LHCN-M2 (cell line): ENCODE data around the gene ZNF205. TPM values are rescaled to one million over a fixed set of nuclear protein-coding genes. Genes with fewer than 3 reads are reported as not detected.
"Not testable (repeated sequence)": the region's sequence is repeated elsewhere in the genome, so short reads cannot be mapped to it uniquely, and the experiment has no call there.

ENCODE experiments used
- DNase-seq: peaks from one replicate; pipeline ENCODE4 v3.0.0-alpha.2; 2012; ENCODE audit warnings: low read depth
- total RNA-seq: library from RNA; depleted of rRNA; stranded (reverse); fragments of >200 nt; gene quantifications from 2 replicates; pipeline ENCODE4 v1.2.3, GENCODE V29; 2014

ZNF205 gene
- total RNA-seq, 1 experiment from 2014 or later = 17.0 TPM

DNA sequence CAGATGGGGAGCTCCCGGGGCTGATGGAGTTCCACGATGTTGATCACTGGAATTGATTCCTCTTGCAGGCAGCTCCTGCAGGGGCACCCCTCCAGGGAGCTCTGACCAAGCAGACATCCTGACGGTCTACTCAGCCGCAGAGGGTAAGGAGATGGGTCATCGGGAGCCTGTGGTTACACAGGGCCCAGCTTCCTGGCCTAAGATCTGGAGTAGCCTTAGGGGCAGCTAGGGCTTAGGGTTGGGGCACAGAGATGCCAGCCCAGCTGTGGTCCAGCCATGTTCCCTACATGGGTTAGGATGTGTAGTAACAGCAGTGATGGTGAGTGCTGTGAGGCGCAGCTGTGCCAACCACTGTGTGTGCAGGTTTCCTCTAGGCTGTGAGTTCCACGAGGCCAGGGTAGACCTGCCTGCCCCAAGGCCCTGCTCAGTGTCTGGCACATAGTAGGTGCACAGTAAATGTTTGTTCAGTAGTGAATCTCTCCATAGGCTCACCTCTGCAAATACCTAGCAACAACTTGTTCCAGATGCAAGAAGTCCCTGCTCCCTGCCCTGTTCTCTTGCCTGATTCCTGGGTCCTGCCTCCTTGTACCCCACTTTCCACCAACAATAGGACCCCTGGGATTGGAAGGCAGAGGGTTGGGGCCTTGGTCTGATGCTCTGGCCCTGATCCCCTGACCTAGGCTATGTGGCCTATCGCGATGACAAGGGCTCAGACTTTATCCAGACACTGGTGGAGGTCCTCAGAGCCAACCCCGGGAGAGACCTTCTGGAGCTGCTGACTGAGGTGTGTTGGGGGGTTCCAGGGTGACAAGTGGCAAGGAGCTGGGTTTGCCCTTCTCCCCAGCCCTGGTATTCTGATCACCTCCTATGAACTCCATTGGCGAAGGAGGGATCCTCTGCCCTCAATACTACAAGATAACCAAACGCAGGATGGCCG is 36.1 kb downstream of the ZNF205 start:
- no peak for DNase-seq

DNA sequence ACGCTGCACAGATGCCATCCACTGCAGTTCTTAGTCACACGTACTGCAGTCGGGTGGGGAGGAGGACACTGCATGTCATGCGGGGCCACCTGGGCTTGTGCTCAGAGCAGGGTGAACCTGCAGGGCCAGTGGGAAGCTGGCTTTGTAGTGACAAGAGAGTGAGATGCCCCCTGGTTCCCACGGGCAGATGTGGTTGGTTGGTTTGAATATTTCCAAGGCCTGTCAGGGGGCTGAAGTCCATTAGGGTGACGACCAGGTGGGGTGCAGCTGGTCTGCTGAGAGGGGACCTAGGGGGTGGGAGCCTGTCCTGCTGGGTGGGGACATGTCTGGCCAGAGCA is 36.8 kb downstream of the ZNF205 start:
- no peak for DNase-seq

DNA sequence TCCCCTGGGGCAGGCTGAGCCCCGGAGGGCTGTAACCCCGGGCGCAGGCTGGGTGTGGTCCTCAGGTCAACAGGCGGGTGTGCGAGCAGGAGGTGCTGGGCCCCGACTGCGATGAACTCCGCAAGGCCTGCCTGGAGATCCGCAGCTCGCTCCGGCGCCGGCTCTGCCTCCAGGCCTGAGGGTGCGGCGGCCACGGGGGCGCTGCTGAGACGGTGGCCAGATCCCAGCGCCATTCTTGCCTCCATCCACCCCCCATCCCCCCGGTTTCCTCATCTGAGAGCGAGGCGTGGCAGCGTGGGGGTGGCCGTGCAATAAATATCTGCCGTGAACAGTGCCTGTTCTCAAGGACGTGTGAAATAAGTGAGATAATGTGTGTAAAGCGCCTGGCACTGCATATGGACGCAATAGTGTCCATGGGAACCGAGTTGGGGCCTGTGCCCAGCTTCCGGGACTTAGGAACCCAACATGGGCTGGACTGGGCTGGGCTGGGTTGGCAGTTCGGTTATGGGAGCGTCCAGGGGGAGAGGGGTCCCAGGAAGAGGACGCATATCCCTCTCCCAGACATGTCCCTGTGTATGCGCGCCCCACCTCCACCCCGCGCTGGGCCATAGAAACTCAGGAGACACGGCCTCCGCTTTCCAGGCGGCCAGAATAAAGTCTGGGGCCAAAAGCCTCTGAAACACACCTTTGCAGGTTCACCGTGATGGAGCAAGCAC is 37.4 kb downstream of the ZNF205 start:
- DNase-seq = peak; percentile 55

DNA sequence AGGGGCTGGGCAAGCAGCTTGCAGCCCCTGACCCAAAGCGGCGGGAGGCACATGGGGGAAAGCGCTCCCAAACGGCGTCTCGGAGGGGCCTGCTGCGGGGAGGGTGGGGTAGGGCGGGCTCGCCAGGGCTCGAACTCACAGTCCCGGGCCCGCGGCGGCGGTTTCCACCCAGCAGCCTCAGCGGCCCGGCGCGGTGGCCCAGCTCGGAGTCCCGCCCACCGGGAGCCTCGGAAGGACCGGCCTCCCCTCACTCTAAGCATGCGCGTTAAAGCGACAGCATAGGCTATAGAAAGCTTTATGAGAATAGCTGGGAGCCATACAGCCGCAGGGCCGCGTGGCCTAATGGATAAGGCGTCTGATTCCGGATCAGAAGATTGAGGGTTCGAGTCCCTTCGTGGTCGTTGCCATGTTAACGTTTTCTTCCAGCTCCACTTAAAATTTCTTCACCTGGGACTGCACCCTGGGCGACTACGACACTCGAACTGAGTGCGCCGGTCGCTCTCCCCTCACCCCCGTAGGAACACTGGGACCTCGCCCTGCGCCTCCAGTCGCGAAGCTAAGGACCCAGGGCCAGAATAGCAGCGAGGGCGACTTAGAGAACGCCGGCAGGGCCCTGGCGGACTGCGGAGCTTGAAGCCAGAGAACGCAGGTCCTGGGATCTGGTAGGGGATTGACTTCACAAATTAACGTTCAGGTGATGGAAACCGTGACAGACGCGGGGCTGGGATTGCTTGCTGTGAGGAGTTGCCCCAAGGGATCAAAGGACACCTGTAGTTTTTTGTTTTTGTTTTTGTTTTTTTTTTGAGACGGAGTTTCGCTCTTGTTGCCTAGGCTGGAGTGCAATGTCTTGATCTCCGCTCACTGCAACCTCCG is 38.2 kb downstream of the ZNF205 start:
- DNase-seq = peak; percentile 95

DNA sequence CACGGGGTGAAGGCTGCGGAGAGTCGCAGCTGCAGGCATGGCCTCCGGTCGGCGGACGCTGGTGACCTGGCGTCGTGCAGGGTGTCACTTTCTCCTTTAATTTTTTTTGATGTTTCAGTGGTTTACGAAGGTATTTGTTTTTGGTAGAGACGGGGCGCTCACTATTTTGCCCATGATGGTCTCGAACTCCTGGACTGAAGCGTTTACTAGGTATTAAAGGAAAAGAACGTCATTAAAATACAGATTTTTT is 39.6 kb downstream of the ZNF205 start:
- DNase-seq = no peak

DNA sequence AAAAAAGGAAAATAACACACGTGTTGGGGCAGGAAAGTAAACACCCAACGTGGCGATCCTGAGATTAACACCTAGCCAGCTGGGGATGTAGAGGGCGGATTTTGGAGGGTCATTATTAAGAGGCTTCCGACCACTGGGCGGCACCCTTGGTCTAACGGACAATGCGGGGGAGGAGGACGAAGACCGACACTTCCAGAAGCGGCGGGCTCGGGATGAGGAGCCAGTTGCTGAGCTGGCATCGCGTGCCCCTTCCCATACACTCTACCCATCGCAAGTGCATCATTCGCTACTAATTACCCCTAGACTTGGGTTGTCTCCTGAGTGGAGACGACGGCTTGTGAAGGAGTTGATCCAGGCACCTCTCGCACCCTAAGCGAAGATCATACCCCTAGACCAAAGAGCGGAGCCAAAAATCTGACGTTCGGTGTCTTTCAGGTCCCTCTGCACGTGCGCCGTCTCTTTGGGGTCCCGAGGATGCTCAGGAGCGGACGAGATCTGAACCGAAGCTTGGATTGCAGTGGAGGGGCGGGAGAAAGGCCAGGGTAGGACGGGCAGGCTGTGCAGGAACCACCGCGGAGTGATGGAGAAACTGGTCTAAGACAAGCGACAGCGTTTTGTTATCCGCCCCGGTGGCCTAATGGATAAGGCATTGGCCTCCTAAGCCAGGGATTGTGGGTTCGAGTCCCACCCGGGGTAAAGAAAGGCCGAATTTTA is 40.0 kb downstream of the ZNF205 start:
- peak; percentile 90 for DNase-seq

DNA sequence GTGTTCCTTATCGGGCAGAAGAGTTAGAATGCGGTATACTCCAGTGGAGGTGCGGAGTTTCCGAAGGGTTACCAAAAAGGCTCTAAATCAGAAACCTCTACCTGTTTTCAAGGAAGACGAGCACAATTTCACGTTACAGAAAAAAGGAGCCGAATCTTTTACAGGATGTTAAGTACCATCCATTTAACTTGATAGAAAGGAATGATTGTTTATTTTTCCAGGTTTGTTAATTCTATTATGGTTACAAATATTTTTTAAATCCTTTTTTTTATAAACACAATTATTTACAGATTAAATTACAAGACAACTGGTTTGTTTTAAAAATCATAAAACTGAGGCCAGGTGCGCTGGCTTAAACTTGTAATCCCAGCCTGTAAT is 40.6 kb downstream of the ZNF205 start:
- no peak for DNase-seq

DNA sequence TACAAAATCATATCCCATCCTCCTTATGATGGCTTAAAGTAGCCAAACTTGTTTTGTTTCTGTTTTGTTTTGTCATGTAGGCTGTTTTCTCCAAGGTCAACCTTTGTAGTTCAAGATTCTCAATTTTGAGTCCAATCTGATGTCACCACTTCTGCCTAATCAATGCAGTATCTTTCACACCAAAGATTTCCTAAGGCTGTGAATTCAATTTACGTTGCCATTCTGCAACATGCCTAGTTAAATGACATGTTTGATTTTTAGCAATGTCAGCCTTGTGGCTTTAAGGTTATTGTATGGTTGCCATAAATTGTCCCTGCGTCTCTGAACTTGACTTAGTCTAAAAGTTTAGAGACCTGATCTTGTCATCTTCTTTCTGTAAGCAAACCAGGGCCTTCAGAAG is 42.8 kb downstream of the ZNF205 start:
- no peak for DNase-seq

DNA sequence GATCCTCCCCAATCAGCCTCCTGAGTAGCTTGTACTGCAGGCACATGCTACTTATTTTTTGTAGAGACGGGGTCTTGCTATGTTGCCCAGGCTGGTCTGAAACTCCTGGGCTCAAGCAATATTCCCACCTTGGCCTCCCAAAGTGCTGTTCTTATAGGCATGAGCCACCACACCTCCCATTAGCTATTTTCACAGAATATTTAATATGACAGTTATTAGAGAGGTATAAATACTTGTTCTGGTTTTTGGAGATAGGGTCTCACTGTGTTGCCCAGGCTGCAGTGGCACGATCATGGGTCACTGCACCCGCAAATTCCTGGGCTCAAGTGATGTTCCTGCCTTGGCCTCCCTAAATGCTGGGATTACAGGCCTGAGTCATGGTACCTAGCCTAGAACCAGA is 43.6 kb downstream of the ZNF205 start:
- DNase-seq = no peak

DNA sequence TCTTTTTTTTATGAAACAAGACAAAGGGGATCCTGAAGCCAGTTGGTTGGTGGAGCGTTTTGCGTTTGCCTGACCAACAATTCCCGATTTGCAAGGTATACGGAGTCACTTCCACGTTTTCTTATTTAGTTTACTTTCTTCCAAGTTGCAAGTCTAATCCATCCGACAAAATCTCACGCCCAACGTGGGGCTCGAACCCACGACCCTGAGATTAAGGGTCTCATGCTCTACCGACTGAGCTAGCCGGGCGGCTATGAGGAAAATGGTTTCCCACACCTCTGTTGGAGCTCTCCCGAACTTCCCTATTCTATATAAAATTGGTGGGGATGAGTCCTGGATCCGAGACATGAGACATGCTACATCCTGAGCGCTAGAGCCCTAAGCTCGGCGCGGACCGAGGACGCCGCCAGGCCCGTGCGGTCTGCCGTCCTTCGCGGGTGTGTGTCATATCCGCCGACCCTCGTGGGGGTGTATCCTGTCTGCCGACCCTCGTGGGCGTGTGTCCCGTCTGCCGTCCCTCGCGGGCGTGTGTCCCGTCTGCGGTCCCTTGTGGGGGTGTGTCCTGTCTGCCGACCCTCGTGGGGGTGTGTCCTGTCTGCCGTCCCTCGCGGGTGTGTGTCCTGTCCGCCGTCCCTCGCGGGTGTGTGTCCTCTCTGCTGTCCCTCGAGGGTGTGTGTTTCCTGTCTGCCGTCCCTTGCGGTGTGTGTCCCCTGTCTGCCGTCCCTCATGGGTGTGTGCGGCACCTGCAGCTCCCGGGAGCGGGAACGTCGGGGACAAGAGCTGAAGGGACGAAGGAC is 45.0 kb downstream of the ZNF205 start:
- peak; percentile 95 for DNase-seq

DNA sequence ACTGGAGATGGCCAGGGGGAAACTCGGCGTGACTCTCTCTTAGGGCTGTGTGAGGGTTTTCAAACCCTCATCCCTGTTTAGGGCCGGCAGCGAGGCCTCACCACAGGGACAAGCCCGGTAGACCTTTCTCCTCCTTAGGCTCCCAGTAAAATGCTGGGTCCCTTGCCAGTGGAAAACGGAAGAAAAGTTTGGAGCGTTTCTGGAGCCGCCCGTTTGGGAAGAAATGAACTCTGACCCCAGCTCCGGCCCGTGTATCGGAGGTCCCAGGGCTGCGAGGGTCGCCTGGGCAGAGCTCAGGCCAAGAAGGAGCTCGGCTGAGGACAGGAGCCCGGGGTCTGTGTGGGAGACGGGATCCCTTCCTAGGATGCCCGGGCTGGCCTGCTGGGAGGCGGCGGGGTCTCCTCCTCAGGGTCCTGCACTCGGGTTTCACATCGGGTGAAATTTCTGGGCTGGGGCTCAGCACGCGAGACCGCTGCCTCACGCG is 45.7 kb downstream of the ZNF205 start:
- no peak for DNase-seq

DNA sequence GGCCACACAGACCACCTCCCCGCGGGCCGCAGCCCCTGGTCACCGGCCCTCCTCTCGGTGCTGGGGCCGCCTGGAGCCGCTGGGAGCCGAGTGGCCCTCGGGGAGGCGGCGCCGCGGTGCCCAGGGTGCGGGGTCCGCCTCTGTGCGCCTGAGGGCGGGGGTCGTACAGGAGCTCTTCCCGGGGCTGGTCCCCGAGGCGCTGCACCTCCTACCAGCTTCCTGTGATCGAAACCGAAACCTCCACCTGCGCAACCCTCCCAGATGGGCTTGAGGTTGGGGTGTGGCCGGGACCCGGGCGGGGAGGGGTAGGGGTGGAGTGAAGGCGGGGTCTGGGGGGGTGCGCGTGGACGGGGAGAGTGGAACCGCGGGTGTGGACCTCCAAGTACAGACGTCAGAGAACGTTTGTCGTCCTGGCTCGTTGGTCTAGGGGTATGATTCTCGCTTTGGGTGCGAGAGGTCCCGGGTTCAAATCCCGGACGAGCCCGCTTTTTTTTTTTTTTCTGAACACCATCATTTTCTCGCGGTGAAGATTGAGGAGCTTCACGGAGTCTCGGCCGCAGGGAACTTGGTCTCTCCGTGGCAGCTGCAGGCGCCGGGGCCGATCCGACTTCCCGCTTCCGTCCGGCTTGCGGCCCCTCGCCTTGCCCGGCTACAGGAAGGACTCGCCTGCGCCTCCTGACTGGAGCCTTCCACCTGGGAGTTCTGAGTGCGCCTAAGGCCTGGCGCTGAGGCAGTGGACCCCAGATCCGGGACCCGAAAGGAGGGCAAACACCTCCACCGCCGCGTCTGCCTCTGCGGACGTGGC is 46.3 kb downstream of the ZNF205 start:
- DNase-seq = peak; percentile 88

DNA sequence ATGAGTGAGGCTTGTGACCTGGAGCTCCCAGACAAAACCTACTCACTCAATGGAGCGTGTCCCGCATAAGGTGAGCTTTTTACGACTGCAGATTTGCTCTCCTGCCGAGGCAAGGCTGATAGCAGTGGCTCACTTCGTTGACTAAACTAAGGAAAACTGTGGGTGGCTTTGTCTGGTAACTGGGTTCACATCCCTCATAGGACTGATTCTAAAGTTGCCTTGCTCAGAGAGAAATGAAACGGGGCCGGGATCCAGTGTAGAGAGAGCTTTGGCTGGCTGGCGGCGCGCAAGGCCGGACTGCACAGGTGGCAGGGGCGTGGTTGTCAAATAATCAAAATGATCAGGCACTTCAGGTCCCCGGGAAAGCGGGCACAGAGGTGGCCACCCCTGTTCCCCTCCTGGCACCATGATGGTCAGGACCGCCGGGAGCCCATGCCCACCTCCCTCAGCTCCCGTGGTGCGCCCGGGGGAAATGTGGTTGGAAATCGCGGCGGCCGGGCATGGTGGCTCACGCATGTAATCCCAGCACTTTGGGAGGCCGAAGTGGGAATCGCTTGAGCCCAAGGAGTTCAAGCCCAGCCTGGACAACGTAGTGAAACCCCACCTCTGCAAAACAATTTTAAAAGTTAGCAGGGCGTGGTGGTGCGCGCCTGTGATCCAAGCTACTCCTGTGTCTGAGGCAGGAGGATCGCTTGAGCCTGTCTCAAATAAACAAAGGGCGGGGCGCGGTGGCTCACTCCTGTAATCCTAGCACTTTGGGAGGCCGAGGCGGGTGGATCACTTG is 49.0 kb downstream of the ZNF205 start:
- no peak for DNase-seq

DNA sequence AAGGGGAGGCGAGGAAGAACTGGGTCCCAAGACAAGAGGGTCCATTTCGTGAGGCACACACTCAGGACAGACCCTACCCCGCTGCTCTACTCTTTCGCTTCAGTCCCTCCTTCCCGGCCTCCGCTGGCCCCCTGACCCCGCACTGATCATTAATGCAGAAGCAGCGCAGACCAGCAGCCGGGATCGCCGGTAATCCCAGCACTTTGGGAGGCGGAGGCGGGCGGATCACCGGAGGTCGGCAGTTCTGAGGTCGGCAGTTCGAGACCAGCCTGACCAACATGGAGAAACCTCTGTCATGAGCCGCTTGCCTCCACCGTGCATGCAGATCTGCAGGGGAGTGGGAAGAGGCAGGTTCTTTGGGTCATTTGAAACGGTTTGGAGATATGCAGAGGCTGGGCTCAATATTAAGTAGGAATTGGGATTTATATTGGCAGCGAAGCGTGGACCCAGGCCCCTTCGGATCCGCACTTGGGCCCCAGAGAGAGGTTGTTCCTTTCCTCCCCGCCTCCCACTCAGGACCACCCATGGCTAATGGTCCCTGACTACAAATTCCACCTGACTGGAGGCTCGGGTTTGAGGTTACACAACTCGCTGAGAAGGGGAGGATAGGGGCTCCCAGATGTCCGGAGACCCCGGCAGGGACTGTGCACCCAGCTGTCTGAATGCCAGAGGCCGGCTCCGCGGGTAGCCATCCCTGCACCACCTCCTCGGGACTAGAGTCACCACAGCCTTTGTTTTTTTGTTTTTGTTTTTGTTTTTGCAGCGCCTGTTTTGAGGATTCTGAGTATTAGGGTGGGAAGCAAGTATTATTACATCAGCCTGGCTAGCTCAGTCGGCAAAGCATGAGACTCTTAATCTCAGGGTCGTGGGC is 52.0 kb downstream of the ZNF205 start:
- no peak for DNase-seq

DNA sequence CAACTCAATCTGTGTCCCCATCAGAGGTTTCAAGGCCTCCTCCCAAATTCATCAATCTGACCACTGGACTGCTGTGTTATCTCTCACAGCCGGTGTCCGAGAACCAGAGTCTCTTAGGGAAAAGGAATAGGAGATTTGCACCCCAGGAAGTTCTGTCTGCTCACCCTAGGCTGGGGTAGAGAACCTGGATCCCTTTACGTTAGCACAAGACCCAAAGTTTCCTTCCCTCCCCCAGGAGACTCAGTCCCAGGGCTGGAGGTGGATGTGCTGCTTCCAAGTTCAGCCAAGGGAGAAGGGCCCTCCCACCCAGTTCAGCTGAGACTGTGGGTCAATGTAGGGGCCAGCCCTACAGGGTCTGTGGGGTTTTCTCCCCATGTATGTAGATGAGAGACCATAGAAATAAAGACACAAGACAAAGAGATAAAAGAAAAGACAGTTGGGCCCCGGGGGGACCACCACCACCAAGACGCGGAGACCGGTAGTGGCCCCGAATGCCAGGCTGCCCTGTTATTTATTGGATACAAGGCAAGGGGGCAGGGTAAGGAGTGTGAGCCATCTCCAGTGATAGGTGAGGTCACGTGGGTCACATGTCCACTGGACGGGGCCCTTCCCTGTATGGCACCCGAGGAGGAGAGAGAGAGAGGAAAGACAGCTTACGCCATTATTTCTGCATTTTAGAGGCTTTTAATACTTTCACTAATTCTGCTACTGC is 52.9 kb downstream of the ZNF205 start:
- no peak for DNase-seq

DNA sequence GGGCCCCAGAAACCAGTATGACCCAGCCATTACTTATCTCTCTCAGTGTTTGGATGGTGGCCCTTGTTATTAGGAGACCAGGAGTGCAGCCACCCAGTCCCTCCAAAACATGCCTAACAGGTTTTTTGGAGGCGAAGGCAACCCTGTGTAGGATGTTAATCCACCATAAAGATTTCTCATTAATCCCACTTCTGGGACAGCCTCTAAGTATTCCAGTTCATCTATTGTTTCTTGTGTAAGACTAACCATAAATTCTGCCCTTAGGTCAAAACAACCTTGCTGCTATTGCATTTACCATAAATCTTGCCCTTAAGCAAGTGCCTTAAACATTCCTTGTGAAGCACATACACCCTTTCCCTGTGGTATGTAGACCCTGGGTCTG is 54.1 kb downstream of the ZNF205 start:
- DNase-seq = no peak

DNA sequence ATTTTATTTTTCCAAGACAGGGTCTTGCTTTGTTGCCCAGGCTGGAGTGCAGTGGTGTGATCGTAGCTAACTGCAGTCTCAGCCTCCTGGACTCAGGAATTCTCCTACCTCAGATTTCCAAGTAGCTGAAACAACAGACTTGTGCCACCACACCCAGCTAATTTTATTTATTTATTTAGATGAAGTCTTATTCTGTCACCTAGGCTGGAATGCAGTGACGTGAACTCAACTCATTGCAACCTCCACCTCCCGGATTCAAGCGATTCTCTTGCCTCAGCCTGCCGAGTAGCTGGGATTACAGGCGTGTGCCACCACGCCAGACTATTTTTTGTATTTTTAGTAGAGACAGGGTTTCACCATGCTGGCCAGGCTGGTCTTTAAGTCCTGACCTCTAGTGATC is 56.3 kb downstream of the ZNF205 start:
- not testable (repeated sequence) for DNase-seq
